ENCODE results near the gene CAPZB.

DNA sequence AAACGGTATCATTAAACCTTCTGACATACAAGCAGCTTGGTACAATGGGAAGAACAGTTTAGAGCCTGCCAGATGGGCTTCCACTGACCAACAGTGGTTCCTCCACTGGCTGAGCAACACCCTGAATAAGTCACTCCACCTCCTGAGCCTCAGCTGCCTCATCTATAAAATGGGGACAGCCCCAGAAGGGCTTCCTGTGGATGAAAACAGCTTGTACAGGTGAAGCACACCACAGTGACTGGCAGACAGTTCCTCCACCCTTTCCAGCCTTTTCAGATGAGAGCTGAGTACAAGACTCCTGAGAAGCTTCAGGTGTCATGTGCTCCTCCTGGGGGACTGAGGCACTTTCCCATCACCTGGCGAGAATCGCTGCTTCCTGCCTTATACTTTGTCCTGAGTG is 2.1 kb downstream of the CAPZB start:
- TF ChIP-seq POLR2AphosphoS5 (IDR thresholded peaks at IDR 0.05; ENCODE audit: low read depth, low read length): no peak
- TF ChIP-seq POLR2A (IDR thresholded peaks at IDR 0.05; ENCODE audit: low read depth, low read length): no peak
- TF ChIP-seq SPI1 (IDR thresholded peaks at IDR 0.05; ENCODE audit: low read depth, low read length): no peak
- no peak for TF ChIP-seq TAF1 (IDR thresholded peaks at IDR 0.05; ENCODE audit: low read depth, low read length)
- no peak for TF ChIP-seq PAX5 (IDR thresholded peaks at IDR 0.05; ENCODE audit: insufficient read depth, low read length, severe bottlenecking)
- TF ChIP-seq POU2F2 (IDR thresholded peaks at IDR 0.05; ENCODE audit: low read depth, low read length): no peak
